Measurements from ENCODE around the gene IL33. TPM values are rescaled to one million over a fixed set of nuclear protein-coding genes. Genes with fewer than 3 reads are reported as not detected.
A peak's percentile ranks its signal among the peaks of the same experiment; 100 is the strongest.

IL33 gene
- total RNA-seq, 2 experiments from 2014 or later, result not detected

DNA sequence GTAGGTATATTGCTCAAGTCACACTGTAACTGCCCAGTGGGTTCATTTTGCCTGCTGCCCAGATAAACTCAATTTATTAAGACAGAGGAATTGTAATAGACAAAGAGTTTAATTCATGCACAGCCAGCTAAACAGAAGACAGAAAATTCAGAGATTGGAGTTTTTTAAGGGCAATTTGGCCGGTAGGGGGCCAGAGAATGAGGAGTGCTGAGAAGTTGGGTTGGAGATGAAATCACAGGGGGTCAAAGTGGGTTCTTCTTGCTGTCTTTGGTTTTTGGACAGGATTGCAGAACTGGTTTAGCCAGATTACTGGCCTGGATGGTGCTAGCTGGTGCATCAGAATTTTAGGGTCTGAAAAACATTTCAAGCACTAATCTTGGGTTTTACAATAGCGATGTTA lies 20.7 kb upstream of the IL33 start:
- no peak overlapping the region for H3K27ac ChIP-seq (ENCODE audit: low read depth, low read length, poor library complexity, severe bottlenecking)
- CTCF ChIA-PET (ENCODE audit: unreplicated experiment), result no interaction called here

DNA sequence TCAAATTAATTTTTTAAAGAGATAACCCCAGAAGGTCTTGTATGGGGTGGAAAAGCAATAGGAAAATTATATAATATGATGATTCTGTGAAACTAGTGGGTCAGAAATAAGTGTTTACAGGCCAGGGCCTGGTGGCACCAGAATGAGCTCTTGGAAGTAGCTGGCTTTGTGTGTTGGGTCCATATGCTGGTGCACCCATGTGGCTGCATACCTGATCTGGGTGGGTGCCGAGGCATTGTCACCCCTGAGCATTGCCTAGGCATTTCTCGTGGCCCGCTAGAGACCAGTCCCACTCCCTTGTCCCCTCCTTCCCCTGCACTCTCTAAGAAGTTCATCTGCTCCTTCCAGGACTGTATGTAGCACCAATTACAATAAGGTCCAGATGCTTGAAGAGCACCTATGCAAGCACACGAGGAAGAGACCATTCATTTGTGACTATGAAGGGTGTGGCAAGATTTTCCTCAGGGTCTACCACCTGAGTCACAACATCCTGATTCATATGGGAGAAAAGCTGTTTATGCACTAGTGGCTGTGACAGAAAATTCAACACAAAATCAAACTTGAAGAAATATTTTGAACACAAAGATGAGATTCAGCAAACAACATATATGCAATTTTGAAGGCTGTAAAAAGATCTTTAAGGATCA lies 19.8 kb upstream of the IL33 start:
- Histone ChIP-seq H3K36me3 (ENCODE audit: insufficient read depth, low read length) (no peaks in the 10 kb centered on the region), H2AFZ (ENCODE audit: low read length) (no peak overlapping the region), H3K4me3 (ENCODE audit: low read depth, low read length, poor library complexity, severe bottlenecking) (no peak overlapping the region), H3K4me2 (ENCODE audit: low read length) (no peak overlapping the region), H3K9me3 (ENCODE audit: low read length) (no peaks in the 10 kb centered on the region), H4K20me1 (ENCODE audit: insufficient read depth, low read length) (no peaks in the 10 kb centered on the region), H3K79me2 (ENCODE audit: insufficient read depth, low read depth, low read length) (no peaks in the 10 kb centered on the region), H3K4me1 (ENCODE audit: insufficient read depth, low read length, poor library complexity, severe bottlenecking) (no peaks in the 10 kb centered on the region), H3K9me2 (ENCODE audit: insufficient read depth, low read length) (no peaks in the 10 kb centered on the region), H3K27ac (ENCODE audit: low read depth, low read length, poor library complexity, severe bottlenecking) (no peak overlapping the region)
- TF ChIP-seq EZH2phosphoT487 (IDR thresholded peaks at IDR 0.05; ENCODE audit: borderline replicate concordance, low read depth, low read length), result no peak
- TF ChIP-seq, protein P1, sequence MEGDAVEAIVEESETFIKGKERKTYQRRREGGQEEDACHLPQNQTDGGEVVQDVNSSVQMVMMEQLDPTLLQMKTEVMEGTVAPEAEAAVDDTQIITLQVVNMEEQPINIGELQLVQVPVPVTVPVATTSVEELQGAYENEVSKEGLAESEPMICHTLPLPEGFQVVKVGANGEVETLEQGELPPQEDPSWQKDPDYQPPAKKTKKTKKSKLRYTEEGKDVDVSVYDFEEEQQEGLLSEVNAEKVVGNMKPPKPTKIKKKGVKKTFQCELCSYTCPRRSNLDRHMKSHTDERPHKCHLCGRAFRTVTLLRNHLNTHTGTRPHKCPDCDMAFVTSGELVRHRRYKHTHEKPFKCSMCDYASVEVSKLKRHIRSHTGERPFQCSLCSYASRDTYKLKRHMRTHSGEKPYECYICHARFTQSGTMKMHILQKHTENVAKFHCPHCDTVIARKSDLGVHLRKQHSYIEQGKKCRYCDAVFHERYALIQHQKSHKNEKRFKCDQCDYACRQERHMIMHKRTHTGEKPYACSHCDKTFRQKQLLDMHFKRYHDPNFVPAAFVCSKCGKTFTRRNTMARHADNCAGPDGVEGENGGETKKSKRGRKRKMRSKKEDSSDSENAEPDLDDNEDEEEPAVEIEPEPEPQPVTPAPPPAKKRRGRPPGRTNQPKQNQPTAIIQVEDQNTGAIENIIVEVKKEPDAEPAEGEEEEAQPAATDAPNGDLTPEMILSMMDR (conservative IDR thresholded peaks at IDR 0.05; ENCODE audit: low read length), result no peak
- intact Hi-C loops (cut with micrococcal nuclease; ENCODE audit: unreplicated experiment), result no loop called here
- BruUV-seq (replicated peaks), result no TSS peak
- ChIA-PET CTCF (ENCODE audit: unreplicated experiment) (no interaction called here), POLR2A (interaction anchor here (1.0 kb wide), 1 partner anchor 22 kb away, joined by 3 read pairs; no protein-coding TSS in a partner anchor)
- no peak for DNase-seq (ENCODE audit: low spot score)

More for the DNA sequence above, 20.7 kb upstream of the IL33 start:
- Histone ChIP-seq H2AFZ (ENCODE audit: low read length) (no peak overlapping the region), H4K20me1 (ENCODE audit: insufficient read depth, low read length) (no peaks in the 10 kb centered on the region), H3K9me3 (ENCODE audit: low read length) (no peaks in the 10 kb centered on the region), H3K36me3 (ENCODE audit: insufficient read depth, low read length) (no peaks in the 10 kb centered on the region), H3K79me2 (ENCODE audit: insufficient read depth, low read depth, low read length) (no peaks in the 10 kb centered on the region), H3K4me1 (ENCODE audit: insufficient read depth, low read length, poor library complexity, severe bottlenecking) (no peaks in the 10 kb centered on the region), H3K9me2 (ENCODE audit: insufficient read depth, low read length) (no peaks in the 10 kb centered on the region), H3K4me2 (ENCODE audit: low read length) (no peak overlapping the region), H3K4me3 (ENCODE audit: low read depth, low read length, poor library complexity, severe bottlenecking) (no peak overlapping the region)
- intact Hi-C loops (cut with micrococcal nuclease; ENCODE audit: unreplicated experiment), result no loop called here
- no peak for DNase-seq (ENCODE audit: low spot score)
- BruUV-seq (replicated peaks), result no TSS peak
- POLR2A ChIA-PET, result interaction anchor here (0.5 kb wide), 1 partner anchor 1117 kb away, joined by 3 read pairs; no protein-coding TSS in a partner anchor
- TF ChIP-seq EZH2phosphoT487 (IDR thresholded peaks at IDR 0.05; ENCODE audit: borderline replicate concordance, low read depth, low read length), result no peak
- TF ChIP-seq, protein P1 (conservative IDR thresholded peaks at IDR 0.05; ENCODE audit: low read length), result no peak

DNA sequence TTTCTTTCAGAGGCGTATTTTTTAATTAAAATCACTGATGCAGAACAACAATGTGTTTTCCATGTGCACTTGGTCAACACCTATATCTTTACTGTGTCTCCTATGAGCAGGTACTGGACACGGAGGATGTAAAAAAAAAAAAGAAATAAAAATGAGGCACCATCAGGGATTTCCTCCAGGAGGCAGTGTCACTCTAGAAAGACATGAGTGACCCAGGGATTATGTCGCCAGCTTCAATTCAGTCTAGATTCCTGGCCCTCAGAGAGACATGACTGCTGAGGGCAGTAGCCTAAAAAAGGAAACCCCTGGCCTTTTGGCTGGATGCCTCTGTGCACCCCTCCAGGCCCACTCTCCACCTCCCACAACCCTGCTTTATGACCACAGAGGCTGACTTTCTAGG lies 18.3 kb upstream of the IL33 start:
- no peaks in the 10 kb centered on the region for H3K9me3 ChIP-seq (ENCODE audit: low read length)
- BruUV-seq (replicated peaks), result no TSS peak
- CTCF ChIA-PET (ENCODE audit: unreplicated experiment), result no interaction called here
- no peak overlapping the region for H3K4me3 ChIP-seq (ENCODE audit: low read depth, low read length, poor library complexity, severe bottlenecking)
- H2AFZ ChIP-seq (ENCODE audit: low read length), result no peak overlapping the region
- intact Hi-C loops (cut with micrococcal nuclease; ENCODE audit: unreplicated experiment), result no loop called here
- H3K36me3 ChIP-seq (ENCODE audit: insufficient read depth, low read length), result no peaks in the 10 kb centered on the region
- peak; percentile 5 for DNase-seq (ENCODE audit: low spot score)
- TF ChIP-seq EZH2phosphoT487 (IDR thresholded peaks at IDR 0.05; ENCODE audit: borderline replicate concordance, low read depth, low read length), result no peak
- TF ChIP-seq, protein P1 (conservative IDR thresholded peaks at IDR 0.05; ENCODE audit: low read length), result peak; percentile 58
- no peaks in the 10 kb centered on the region for H3K4me1 ChIP-seq (ENCODE audit: insufficient read depth, low read length, poor library complexity, severe bottlenecking)
- no peak overlapping the region for H3K27ac ChIP-seq (ENCODE audit: low read depth, low read length, poor library complexity, severe bottlenecking)
- H3K9me2 ChIP-seq (ENCODE audit: insufficient read depth, low read length), result no peaks in the 10 kb centered on the region
- H3K4me2 ChIP-seq (ENCODE audit: low read length), result no peak overlapping the region
- POLR2A ChIA-PET, result no interaction called here
- H4K20me1 ChIP-seq (ENCODE audit: insufficient read depth, low read length), result no peaks in the 10 kb centered on the region
- no peaks in the 10 kb centered on the region for H3K79me2 ChIP-seq (ENCODE audit: insufficient read depth, low read depth, low read length)
